Neural cell (in vitro differentiated cells): ENCODE data around the gene MACROD1. TPM values are rescaled to one million over a fixed set of nuclear protein-coding genes. Genes with fewer than 3 reads are reported as not detected.

Source experiments
- H2AFZ ChIP-seq: fragments of 200-600, 300-800 bp; sonication (generic), shearing (Covaris generic); 2 replicates; pipeline ENCODE4 v1.6.0; 2014; ENCODE audit warnings: low read depth, mild to moderate bottlenecking, antibody characterized with exemption, low read length, moderate library complexity
- H3F3A ChIP-seq: fragments of 200-600 bp; shearing (Covaris generic); 2 replicates; pipeline ENCODE4 v1.6.1; 2016; ENCODE audit warnings: mild to moderate bottlenecking, moderate library complexity, mixed read lengths, antibody characterized with exemption, low read length; ENCODE audit not compliant: insufficient read depth, poor library complexity, severe bottlenecking
- H3K27ac ChIP-seq: fragments of 200-600, 300-800 bp; sonication (generic), shearing (Covaris generic); 2 replicates; pipeline ENCODE4 v1.5.1; 2014; ENCODE audit warnings: mild to moderate bottlenecking, low read length, moderate library complexity
- H3K27me3 ChIP-seq: fragments of 300-800, 200-600 bp; sonication (generic), shearing (Covaris generic); 2 replicates; pipeline ENCODE4 v1.6.0; 2014; ENCODE audit warnings: mild to moderate bottlenecking, low read depth, low read length, moderate library complexity; ENCODE audit not compliant: insufficient read depth
- H3K36me3 ChIP-seq: fragments of 300-800, 200-600 bp; sonication (generic), shearing (Covaris generic); 2 replicates; pipeline ENCODE4 v1.5.1; 2014; ENCODE audit warnings: mild to moderate bottlenecking, antibody characterized with exemption, low read length, moderate library complexity; ENCODE audit not compliant: insufficient read depth
- H3K4me2 ChIP-seq: fragments of 300-800, 200-600 bp; sonication (generic), shearing (Covaris generic); 2 replicates; pipeline ENCODE4 v1.6.0; 2014; ENCODE audit warnings: mild to moderate bottlenecking, low read length
- H3K4me3 ChIP-seq: fragments of 300-800, 200-600 bp; sonication (generic), shearing (Covaris generic); 2 replicates; pipeline ENCODE4 v1.5.1; 2014; ENCODE audit warnings: mild to moderate bottlenecking, low read length, moderate library complexity
- H3K79me2 ChIP-seq: fragments of 200-600 bp; shearing (Covaris generic); replicated peaks from 2 replicates; pipeline ENCODE4 v1.6.0; 2014; ENCODE audit warnings: mild to moderate bottlenecking, low read length, moderate library complexity; ENCODE audit not compliant: insufficient read depth
- H3K9ac ChIP-seq: fragments of 300-800, 200-600 bp; sonication (generic), shearing (Covaris generic); 2 replicates; pipeline ENCODE4 v1.6.1; 2016; ENCODE audit warnings: mild to moderate bottlenecking, low read length, mixed read lengths
- H3K9me2 ChIP-seq: fragments of 200-600 bp; shearing (Covaris generic); 2 replicates; pipeline ENCODE4 v1.6.1; 2016; ENCODE audit warnings: mild to moderate bottlenecking, low read length, mixed read lengths; ENCODE audit not compliant: insufficient read depth
- H3K9me3 ChIP-seq: fragments of 200-600, 300-800 bp; sonication (generic), shearing (Covaris generic); 2 replicates; pipeline ENCODE4 v1.6.1; 2016; ENCODE audit warnings: mild to moderate bottlenecking, mixed run types, low read length, moderate library complexity, mixed read lengths
- H4K20me1 ChIP-seq: fragments of 200-600 bp; shearing (Covaris generic); 2 replicates; pipeline ENCODE4 v1.6.1; 2016; ENCODE audit warnings: mild to moderate bottlenecking, mixed run types; ENCODE audit not compliant: insufficient read depth
- EP300 ChIP-seq: fragments of 450-650 bp; conservative IDR thresholded peaks from 2 replicates; pipeline ENCODE4 v1.6.1; 2014; ENCODE audit warnings: antibody characterized with exemption, mild to moderate bottlenecking, moderate library complexity; ENCODE audit not compliant: poor library complexity, severe bottlenecking
- EZH2 ChIP-seq: fragments of 200-600, 300-800 bp; shearing (Covaris generic), sonication (generic); IDR thresholded peaks from 2 replicates; pipeline ENCODE4 v1.6.1; 2014; ENCODE audit warnings: antibody characterized with exemption, low read length, borderline replicate concordance, mild to moderate bottlenecking; ENCODE audit not compliant: insufficient read depth, poor library complexity, severe bottlenecking
- MXI1 ChIP-seq: fragments of 450-650 bp; conservative IDR thresholded peaks from 2 replicates; pipeline ENCODE4 v1.6.1; 2014; ENCODE audit warnings: antibody characterized with exemption, mild to moderate bottlenecking; ENCODE audit not compliant: poor library complexity, severe bottlenecking
- POLR2AphosphoS5 ChIP-seq: IDR thresholded peaks from 2 replicates; pipeline ENCODE4 v1.6.1; 2012
- RAD21 ChIP-seq: fragments of 450-650 bp; conservative IDR thresholded peaks from 2 replicates; pipeline ENCODE4 v1.6.1; 2014; ENCODE audit warnings: antibody characterized with exemption, mild to moderate bottlenecking, moderate library complexity
- REST ChIP-seq: IDR thresholded peaks from 2 replicates; pipeline ENCODE4 v1.6.1; 2012; ENCODE audit warnings: borderline replicate concordance
- SMC3 ChIP-seq: fragments of 450-650 bp; conservative IDR thresholded peaks from 2 replicates; pipeline ENCODE4 v1.6.1; 2014; ENCODE audit warnings: antibody characterized with exemption, mild to moderate bottlenecking, moderate library complexity; ENCODE audit not compliant: poor library complexity
- TAF1 ChIP-seq: IDR thresholded peaks from 2 replicates; pipeline ENCODE4 v1.6.1; 2012; ENCODE audit warnings: low read depth
- polyA plus RNA-seq: library from polyadenylated mRNA; depleted of rRNA; stranded (reverse); fragments of >200 nt; gene quantifications from 2 replicates; pipeline ENCODE4 v1.2.3, GENCODE V29; 2014
- TF ChIP-seq, protein P1 (sequence below): fragments of 450-650 bp; IDR thresholded peaks from 2 replicates; pipeline ENCODE4 v1.5.1; 2014; ENCODE audit warnings: antibody characterized with exemption, mild to moderate bottlenecking, moderate library complexity; ENCODE audit not compliant: poor library complexity, severe bottlenecking

MACROD1 gene
- polyA plus RNA-seq, 1 donor from 2014 or later: 30.8 TPM

DNA sequence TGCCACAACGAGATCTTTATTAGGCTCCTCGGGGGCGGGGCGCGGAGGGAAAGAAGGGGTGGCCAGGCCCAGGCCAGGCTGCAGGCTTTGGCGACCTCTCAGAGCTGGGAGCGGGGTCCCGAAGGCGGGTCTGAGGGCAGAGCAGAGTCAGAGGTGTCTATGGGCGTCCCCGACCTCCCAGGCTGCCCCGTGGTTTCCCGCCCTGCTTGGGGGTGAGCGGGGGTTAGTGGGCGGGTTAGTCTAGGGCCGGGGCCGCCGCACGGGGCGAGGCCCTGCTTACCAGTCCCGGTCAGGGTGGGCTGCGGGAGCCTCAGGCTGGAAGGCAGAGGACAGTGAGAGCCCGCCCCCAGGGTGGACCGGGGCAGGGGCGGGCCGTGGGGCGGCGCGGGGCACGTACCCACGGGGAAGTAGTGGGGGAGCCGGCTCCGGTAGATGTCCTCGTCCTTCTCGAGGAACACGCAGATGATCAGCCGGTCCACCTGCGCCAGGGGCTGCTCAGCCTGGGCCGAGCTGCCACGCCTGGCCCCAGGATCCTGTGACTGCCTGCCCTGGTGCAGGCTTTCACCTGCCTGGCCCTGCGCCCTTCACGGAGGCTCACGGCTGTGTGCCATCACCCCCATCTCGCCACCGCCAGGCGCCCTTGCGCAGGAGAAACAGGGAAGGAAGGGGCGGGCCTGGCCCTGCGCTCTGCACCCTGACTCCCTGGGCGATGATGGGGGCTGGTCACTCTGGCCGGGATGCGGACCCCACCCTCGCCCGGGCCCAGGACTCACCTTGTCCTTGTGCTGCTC lies 167.2 kb downstream of the MACROD1 start:
- Histone ChIP-seq H3K4me3 (no peak overlapping the region), H2AFZ (no peak overlapping the region), H3K79me2 (no peaks in the 10 kb centered on the region), H3K9ac (peak overlapping the region; percentile 3), H3F3A (no peaks in the 10 kb centered on the region), H3K36me3 (no peaks in the 10 kb centered on the region), H3K4me2 (no peak overlapping the region), H3K27me3 (no peaks in the 10 kb centered on the region), H4K20me1 (no peaks in the 10 kb centered on the region), H3K9me3 (no peaks in the 10 kb centered on the region), H3K27ac (no peak overlapping the region), H3K9me2 (no peaks in the 10 kb centered on the region)
- no peak for TF ChIP-seq POLR2AphosphoS5
- peak; percentile 52 for TF ChIP-seq SMC3
- no peak for TF ChIP-seq MXI1
- no peak for TF ChIP-seq REST
- TF ChIP-seq, protein P1, sequence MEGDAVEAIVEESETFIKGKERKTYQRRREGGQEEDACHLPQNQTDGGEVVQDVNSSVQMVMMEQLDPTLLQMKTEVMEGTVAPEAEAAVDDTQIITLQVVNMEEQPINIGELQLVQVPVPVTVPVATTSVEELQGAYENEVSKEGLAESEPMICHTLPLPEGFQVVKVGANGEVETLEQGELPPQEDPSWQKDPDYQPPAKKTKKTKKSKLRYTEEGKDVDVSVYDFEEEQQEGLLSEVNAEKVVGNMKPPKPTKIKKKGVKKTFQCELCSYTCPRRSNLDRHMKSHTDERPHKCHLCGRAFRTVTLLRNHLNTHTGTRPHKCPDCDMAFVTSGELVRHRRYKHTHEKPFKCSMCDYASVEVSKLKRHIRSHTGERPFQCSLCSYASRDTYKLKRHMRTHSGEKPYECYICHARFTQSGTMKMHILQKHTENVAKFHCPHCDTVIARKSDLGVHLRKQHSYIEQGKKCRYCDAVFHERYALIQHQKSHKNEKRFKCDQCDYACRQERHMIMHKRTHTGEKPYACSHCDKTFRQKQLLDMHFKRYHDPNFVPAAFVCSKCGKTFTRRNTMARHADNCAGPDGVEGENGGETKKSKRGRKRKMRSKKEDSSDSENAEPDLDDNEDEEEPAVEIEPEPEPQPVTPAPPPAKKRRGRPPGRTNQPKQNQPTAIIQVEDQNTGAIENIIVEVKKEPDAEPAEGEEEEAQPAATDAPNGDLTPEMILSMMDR: peak; percentile 60
- peak; percentile 57 for TF ChIP-seq RAD21
- TF ChIP-seq TAF1: no peak
- TF ChIP-seq EP300: no peak
- TF ChIP-seq EZH2: no peak

- no peak for TF ChIP-seq POLR2AphosphoS5
- Histone ChIP-seq H4K20me1 (no peaks in the 10 kb centered on the region), H3K4me2 (no peak overlapping the region), H3K9ac (no peak overlapping the region), H3K9me3 (no peaks in the 10 kb centered on the region), H3K27me3 (no peaks in the 10 kb centered on the region), H3F3A (no peaks in the 10 kb centered on the region), H2AFZ (no peak overlapping the region), H3K36me3 (no peaks in the 10 kb centered on the region), H3K4me3 (no peak overlapping the region), H3K9me2 (no peaks in the 10 kb centered on the region), H3K79me2 (no peaks in the 10 kb centered on the region), H3K27ac (no peak overlapping the region)
Measured at GRCh38 chr11:63997801-63998337, 168.0 kb downstream of the MACROD1 start.
